HG03139 (cell line): Measurements from ENCODE around the gene TSGA10.

Source experiments
- ATAC-seq: cut with Tn5 transposase; IDR thresholded peaks from one replicate; pipeline ENCODE4 v1.9.1; 2021; ENCODE audit not compliant: unreplicated experiment

Gene TSGA10

DNA sequence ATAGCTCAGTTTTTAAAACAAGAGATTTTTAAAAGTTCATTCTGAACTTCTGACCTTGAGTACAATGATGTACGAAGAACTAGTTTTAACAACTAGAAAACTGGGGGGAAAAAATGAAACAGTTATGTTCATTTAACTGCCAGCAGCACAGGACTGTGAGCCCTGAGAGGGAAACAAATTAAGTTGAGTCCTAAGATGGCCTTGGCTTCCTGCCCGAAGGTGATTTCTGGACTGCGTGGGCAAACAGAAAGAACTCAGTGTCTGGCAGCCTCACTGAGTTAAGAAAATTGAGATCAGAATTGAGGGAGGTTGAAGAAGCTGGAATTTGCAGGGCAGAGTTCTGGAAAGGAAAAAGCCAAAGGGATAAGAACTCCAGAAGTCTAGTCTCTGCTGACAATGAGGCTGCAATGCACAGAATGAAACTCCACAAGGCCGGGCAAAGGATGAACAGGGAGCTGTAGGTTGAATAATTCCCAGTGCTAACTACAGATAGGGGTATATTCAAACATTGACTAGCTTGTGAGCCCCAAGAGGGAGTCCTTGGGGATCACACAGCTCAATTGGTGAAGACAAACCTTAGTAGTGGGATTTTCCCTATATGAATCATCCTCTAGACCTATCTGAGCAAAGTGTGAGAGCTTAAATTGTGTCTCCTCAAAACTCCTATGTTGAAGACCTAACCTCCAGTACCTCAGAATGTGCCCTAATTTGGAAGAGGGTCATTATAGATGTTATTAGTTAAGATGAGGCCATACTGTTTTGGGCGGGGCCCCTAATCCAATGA, 205.6 kb downstream of the TSGA10 start:
- no peak for ATAC-seq

DNA sequence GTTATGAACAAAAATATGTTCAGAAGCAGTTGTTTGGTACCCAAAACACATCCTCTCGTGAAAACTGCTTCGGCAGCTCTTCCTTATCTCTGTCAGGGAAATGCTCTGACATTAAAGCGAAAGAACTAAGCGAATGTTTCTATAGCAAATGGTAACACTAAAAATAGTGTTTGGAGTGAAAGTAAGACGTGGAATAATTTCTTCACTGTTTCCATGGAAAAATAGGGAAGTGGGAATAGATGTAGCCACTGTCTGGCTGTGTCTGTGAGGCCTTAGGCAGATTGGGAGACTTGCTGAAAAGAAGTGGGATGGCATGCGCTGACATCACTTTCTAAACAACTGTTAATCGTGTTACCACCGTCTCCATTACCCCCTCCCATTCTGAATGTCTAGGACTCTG, 207.2 kb downstream of the TSGA10 start:
- ATAC-seq: no peak
